ENCODE results near the gene KTN1. TPM values are rescaled to one million over a fixed set of nuclear protein-coding genes. Genes with fewer than 3 reads are reported as not detected.

KTN1 gene
- total and polyA plus RNA-seq, 7 donors = 218 to 607 (median 279) TPM

- 85 to 87% (median 87%) methylated on average over 4 of the region's 4 CpGs for WGBS, 3 donors
- H3K4me1 ChIP-seq = no peaks in the 10 kb centered on the region
- no peak overlapping the region for H3K27ac ChIP-seq
- intact Hi-C loops (cut with DNase I) = no loop called here
- ATAC-seq (no peak), DNase-seq (no peak)
- peaks cover 0 to 3% (median 0%) of the 10 kb centered on the region in 3 donors for H3K27me3 ChIP-seq (ENCODE audit: insufficient read depth in 3 of 3, low read length in 2 of 3)
- no peaks in the 10 kb centered on the region for H3K9me3 ChIP-seq
- no peak overlapping the region for H3K4me3 ChIP-seq
- TF ChIP-seq CTCF (IDR thresholded peaks at IDR 0.05) = no peak
- no peaks in the 10 kb centered on the region for H3K36me3 ChIP-seq (ENCODE audit: insufficient read depth in 1 of 2, low read depth in 1 of 2)
Measured at GRCh38 chr14:55731311-55731872, 151.4 kb downstream of the KTN1 start.

GRCh38 chr14:55731881-55732498 lies 152.0 kb downstream of the KTN1 start:
- DNase-seq (no peak), ATAC-seq (no peak)
- WGBS, 3 donors = 21 to 34% (median 25%) methylated on average over 2 of the region's 2 CpGs
- Histone ChIP-seq H3K4me1 (no peaks in the 10 kb centered on the region), H3K9me3 (no peaks in the 10 kb centered on the region), H3K27ac (no peak overlapping the region), H3K27me3 (ENCODE audit: insufficient read depth in 3 of 3, low read length in 2 of 3) (peaks cover 0 to 3% (median 0%) of the 10 kb centered on the region in 3 donors), H3K36me3 (ENCODE audit: insufficient read depth in 1 of 2, low read depth in 1 of 2) (no peaks in the 10 kb centered on the region), H3K4me3 (no peak overlapping the region)
- intact Hi-C loops (cut with DNase I) = no loop called here
- TF ChIP-seq CTCF (IDR thresholded peaks at IDR 0.05) = peak; percentile 38

GRCh38 chr14:55733599-55733998 lies 153.6 kb downstream of the KTN1 start:
- TF ChIP-seq CTCF (IDR thresholded peaks at IDR 0.05) = no peak
- H3K9me3 ChIP-seq = no peaks in the 10 kb centered on the region
- H3K4me3 ChIP-seq = no peak overlapping the region
- no peak for ATAC-seq
- intact Hi-C loops (cut with DNase I) = no loop called here
- H3K27ac ChIP-seq = no peak overlapping the region
- peaks cover 0 to 3% (median 0%) of the 10 kb centered on the region in 3 donors for H3K27me3 ChIP-seq (ENCODE audit: insufficient read depth in 3 of 3, low read length in 2 of 3)
- WGBS, 3 donors = 51 to 68% (median 53%) methylated on average over 3 of the region's 3 CpGs
- no peaks in the 10 kb centered on the region for H3K4me1 ChIP-seq
- no peak for DNase-seq
- no peaks in the 10 kb centered on the region for H3K36me3 ChIP-seq (ENCODE audit: insufficient read depth in 1 of 2, low read depth in 1 of 2)

Other genes with a start within 250 kb of the KTN1 start
- 10 to 100 TPM in 2 of 4 donors, 1 to 10 TPM in 2; 7.4 to 15.1 (median 11.0) TPM for gene ATG14, start 168.4 kb upstream of the KTN1 start, total RNA-seq
- 10 to 100 TPM in 1 of 3 donors, 1 to 10 TPM in 2; 4.3 to 13.9 (median 7.9) TPM for gene ATG14, start 168.4 kb upstream of the KTN1 start, polyA plus RNA-seq
- not detected for gene TBPL2, start 139.6 kb upstream of the KTN1 start, total RNA-seq
- gene TBPL2, start 139.6 kb upstream of the KTN1 start, polyA plus RNA-seq = not detected

Data from psoas muscle (tissue), 8 donors.